HepG2 (cell line): ENCODE results near the gene SLC23A2. TPM values are rescaled to one million over a fixed set of nuclear protein-coding genes. Genes with fewer than 3 reads are reported as not detected.

Experiments
- CEBPB ChIP-seq: IDR thresholded peaks from 2 replicates; pipeline ENCODE4 v1.6.1; 2011; ENCODE audit warnings: low read depth, low read length, improper control_type of control experiment, borderline replicate concordance
- CREB3 ChIP-seq: sonication (generic); formaldehyde crosslinking; IDR thresholded peaks from 2 replicates; pipeline ENCODE4 v1.5.0; 2020; ENCODE audit warnings: missing genetic modification reagents
- DR1 ChIP-seq: sonication (generic); formaldehyde crosslinking; IDR thresholded peaks from 2 replicates; pipeline ENCODE4 v1.8.0; 2021; ENCODE audit warnings: mild to moderate bottlenecking, missing genetic modification reagents, inconsistent platforms
- HIC2 ChIP-seq: sonication (generic); formaldehyde crosslinking; IDR thresholded peaks from 2 replicates; pipeline ENCODE4 v1.9.0; 2022; ENCODE audit warnings: low read depth, missing genetic modification reagents
- KAT7 ChIP-seq: IDR thresholded peaks from 2 replicates; pipeline ENCODE4 v1.6.1; 2018; ENCODE audit warnings: borderline replicate concordance, missing compliant biosample characterization
- MLXIP ChIP-seq: sonication (generic); formaldehyde crosslinking; IDR thresholded peaks from 2 replicates; pipeline ENCODE4 v1.9.0; 2021; ENCODE audit warnings: missing genetic modification reagents, borderline replicate concordance
- POLR2G ChIP-seq: fragments of 200-400 bp; formaldehyde crosslinking; IDR thresholded peaks from 2 replicates; pipeline ENCODE4 v1.6.1; 2018; ENCODE audit warnings: mild to moderate bottlenecking, low read depth, low read length, moderate library complexity
- PRDM15 ChIP-seq: sonication (generic); formaldehyde crosslinking; IDR thresholded peaks from 2 replicates; pipeline ENCODE4 v1.4.0; 2020; ENCODE audit warnings: missing genetic modification reagents
- REPIN1 ChIP-seq: sonication (generic); formaldehyde crosslinking; IDR thresholded peaks from 2 replicates; pipeline ENCODE4 v1.8.0; 2022; ENCODE audit warnings: missing genetic modification reagents, low read depth, mild to moderate bottlenecking, borderline replicate concordance
- SOX13 ChIP-seq, 3 experiments: fragments of 450-650 bp in 1 of 3; sonication (generic) in 1 of 3; formaldehyde crosslinking in 1 of 3; IDR thresholded peaks in 2 of 3; conservative IDR thresholded peaks in 1 of 3; 2 replicates each; pipeline versions ENCODE4 v1.5.0 to v1.6.1; 2016 to 2020; ENCODE audit warnings: antibody characterized with exemption in 1 of 3, mild to moderate bottlenecking in 1 of 3, missing compliant biosample characterization in 1 of 3, missing genetic modification reagents in 1 of 3, moderate library complexity in 1 of 3
- SPEN ChIP-seq: sonication (generic); formaldehyde crosslinking; IDR thresholded peaks from 2 replicates; pipeline ENCODE4 v1.5.1; 2020; ENCODE audit warnings: low read depth, mild to moderate bottlenecking, missing genetic modification reagents
- ZBTB46 ChIP-seq: sonication (generic); formaldehyde crosslinking; IDR thresholded peaks from 2 replicates; pipeline ENCODE4 v1.4.0; 2020; ENCODE audit warnings: mild to moderate bottlenecking, missing genetic modification reagents, borderline replicate concordance
- ZNF205 ChIP-seq: IDR thresholded peaks from 2 replicates; pipeline ENCODE4 v1.6.1; 2018; ENCODE audit warnings: missing biosample characterization, missing genetic modification reagents
- ZNF292 ChIP-seq: sonication (generic); formaldehyde crosslinking; IDR thresholded peaks from 2 replicates; pipeline ENCODE4 v1.8.1; 2022; ENCODE audit warnings: mild to moderate bottlenecking, low read depth, missing genetic modification reagents, borderline replicate concordance
- ZNF414 ChIP-seq: sonication (generic); formaldehyde crosslinking; IDR thresholded peaks from 2 replicates; pipeline ENCODE4 v1.5.0; 2020; ENCODE audit warnings: missing genetic modification reagents
- ZNF431 ChIP-seq: sonication (generic); formaldehyde crosslinking; IDR thresholded peaks from 2 replicates; pipeline ENCODE4 v1.9.0; 2022; ENCODE audit warnings: missing genetic modification reagents, low read depth, mild to moderate bottlenecking, borderline replicate concordance
- polyA plus RNA-seq, 8 experiments: library from polyadenylated mRNA; depleted of rRNA in 3 of 8; stranded (reverse) in 7 of 8; unstranded in 1 of 8; fragments of >200 nt; fragmentation: Illumina TruSeq in 4 of 8; extraction: Trizol in 4 of 8; gene quantifications; 2 replicates each; pipeline versions ENCODE4 v1.2.1 to v1.2.3, GENCODE V29; 2011 to 2016; ENCODE audit warnings: low read depth in 4 of 8, missing spikeins in 1 of 8, mixed read lengths in 1 of 8; ENCODE audit not compliant: insufficient read depth in 1 of 8
- total RNA-seq, 5 experiments: library from RNA; depleted of rRNA; stranded (reverse); fragments of >200 nt; fragmentation: Illumina TruSeq; extraction: Trizol; gene quantifications; 2 replicates each; pipeline ENCODE4 v1.2.3, GENCODE V29; 2016; ENCODE audit warnings: low read depth in 1 of 5

Gene SLC23A2
- total and polyA plus RNA-seq, 2 of the 13 experiments (the other 11 are each of a cell fraction or from before 2014, with no cell fraction given) = 42.2 to 51.2 TPM

GRCh38 chr20:5024982-5025381 is 23.7 kb upstream of the SLC23A2 start (continued):
- TF ChIP-seq ZNF414 (CRISPR knock-in tag) (no peak), CEBPB (peak; percentile 84), ZNF292 (0 out of 2 replicates have a peak, but pooled peaks have one; percentile 21), DR1 (CRISPR knock-in tag) (no peak), ZBTB46 (no peak), ZNF431 (no peak), KAT7 (CRISPR knock-in tag) (no peak), ZNF205 (CRISPR knock-in tag) (no peak), MLXIP (CRISPR knock-in tag) (no peak), PRDM15 (CRISPR knock-in tag) (no peak), SOX13 (IDR thresholded peaks at IDR 0.05) (no peak), SOX13 (CRISPR knock-in tag; conservative IDR thresholded peaks at IDR 0.05 in 1 of 2, IDR thresholded peaks at IDR 0.05 in 1 of 2) (peak in 1 of 2 experiments; percentile 54; a peak in 2 of 4 replicates), POLR2G (no peak), REPIN1 (CRISPR knock-in tag) (no peak), HIC2 (no peak), SPEN (CRISPR knock-in tag) (no peak), CREB3 (CRISPR knock-in tag) (no peak)
